Smooth muscle cell of the brain vasculature (primary cell): ENCODE measurements around the gene ALKBH6.
A peak's percentile ranks its signal among the peaks of the same experiment; 100 is the strongest.
"Not testable (repeated sequence)": the region's sequence is repeated elsewhere in the genome, so short reads cannot be mapped to it uniquely, and the experiment has no call there.

Experiments used
- DNase-seq: peaks from one replicate; pipeline ENCODE4 v3.0.0-alpha.2; 2012; ENCODE audit warnings: low read depth, low spot score

ALKBH6 gene

DNA sequence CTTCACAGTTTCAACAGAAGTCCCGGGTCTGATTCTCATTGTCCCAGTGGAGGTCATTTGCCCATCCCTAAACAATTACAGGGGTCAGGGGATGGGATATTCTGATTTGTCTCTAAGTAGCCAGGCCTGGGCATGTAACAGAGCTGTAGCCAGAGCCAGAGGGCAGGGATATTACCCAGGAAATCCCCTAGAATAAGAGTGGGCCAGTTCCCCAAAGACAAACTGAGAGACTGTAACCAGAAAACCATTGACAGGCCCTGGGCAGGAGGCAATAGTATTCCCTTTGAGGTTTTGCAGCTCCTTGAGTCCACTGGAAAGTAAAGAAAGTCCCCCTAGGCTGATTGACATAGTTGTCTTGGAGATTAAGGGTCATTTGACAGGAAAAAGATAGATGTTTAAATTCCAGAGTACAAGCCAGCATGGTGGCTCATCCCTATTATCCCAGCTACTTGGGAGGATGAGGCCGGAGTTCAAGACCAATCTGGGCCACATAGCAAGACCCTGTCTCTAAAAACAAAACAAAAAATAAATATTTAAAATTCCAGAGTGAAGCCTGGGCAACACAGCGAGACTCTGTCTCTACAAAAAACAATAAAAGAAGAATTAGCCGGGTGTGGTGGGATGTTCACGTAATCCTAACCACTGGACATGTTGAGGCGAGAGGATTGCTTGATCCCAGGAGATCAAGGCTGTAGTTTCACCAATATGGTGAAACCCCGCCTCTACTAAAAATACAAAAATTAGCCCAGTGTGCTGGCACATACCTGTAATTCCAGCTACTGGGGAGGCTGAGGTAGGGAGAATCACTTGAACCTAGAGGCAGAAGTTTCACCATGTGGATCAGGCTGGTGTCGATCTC is 20.9 kb downstream of the ALKBH6 start:
- DNase-seq = no peak

GRCh38 chr19:35991731-35992450 is 22.1 kb downstream of the ALKBH6 start:
- no peak for DNase-seq

- no peak for DNase-seq
Measured at GRCh38 chr19:35990771-35991730, 23.0 kb downstream of the ALKBH6 start.

DNA sequence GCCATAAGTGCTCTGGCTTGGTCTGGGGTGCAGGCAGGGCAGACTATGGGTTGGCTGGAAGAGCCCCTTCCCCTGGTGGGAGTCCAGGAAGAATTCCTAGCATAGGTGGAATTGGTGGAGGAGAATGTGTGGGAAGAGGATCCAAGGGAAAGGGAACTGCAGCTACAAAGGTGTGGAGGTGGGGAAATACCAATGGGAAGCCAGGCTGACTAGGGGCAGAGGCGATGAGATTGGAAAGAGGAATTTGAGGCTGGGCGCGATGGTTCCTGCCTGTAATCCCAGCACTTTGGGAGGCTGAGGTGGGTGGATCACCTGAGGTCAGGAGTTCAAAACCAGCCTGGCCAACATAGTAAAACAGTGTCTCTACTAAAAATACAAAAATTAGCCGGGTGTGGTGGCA is 23.9 kb downstream of the ALKBH6 start:
- no peak for DNase-seq

- no peak for DNase-seq
Measured at GRCh38 chr19:35988824-35989223, 25.2 kb downstream of the ALKBH6 start.

GRCh38 chr19:35987571-35987896 is 26.5 kb downstream of the ALKBH6 start:
- no peak for DNase-seq

DNA sequence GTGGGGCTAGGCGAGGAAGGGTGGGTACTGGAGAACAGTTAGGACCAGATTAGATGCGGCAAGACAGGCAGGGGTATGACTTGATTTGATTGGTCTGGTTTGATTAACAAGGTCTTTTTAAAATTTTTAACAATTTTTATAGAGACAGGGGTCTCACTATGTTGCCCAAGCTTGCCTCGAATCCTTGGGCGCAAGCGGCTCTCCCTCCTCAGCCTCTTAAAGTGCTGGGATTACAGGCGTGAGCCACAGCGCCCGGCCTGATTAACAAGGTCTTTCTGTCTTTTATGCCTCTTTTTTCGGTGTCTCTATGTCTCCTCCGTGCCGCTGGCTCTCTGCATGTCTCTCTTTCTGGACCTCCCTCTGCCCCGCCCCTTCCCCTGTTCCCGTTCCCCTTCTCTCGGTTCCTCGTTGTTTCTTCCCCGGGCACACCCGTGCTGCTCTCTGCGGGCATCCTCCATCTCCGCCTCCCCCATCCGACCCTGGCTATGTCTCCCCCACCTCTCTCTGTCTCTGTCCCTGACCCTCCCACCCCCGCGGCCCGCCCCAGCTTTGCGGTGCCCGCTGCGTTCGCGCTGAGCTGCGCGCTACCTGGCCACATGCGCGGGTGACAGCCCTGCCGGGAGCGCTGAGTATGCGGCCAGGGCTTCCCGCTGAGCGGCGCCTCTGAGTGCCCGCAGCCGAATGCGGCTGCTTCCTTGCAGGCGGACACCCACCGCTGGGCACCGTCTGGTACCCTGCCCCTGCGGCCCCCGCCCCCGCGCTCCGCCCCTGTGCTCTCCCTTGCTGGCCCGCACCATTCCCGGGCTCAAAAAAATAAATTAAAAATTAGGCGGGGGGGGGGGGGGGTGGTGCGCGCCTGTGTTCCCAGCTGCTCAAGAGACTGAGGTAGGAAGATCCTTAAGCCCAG is 27.1 kb downstream of the ALKBH6 start:
- no peak for DNase-seq

DNA sequence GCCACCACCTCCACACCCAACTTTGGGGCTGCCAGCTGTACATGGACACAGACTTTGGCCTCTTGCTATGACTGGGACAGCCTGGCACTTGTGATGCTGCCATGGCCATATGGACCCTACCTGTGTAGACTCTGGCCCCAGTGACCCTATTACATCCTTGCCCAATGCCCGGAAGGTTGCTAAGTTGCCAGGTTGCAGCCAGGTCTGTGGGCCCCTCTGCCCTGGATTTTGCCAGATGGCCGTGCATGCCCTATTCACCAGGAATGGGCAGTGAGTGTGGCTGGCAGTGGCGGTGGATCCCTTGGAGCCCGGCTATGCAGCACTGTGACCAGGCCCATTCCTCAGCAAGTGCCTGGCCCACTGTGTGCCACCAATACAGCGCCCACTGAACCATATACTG is 27.9 kb downstream of the ALKBH6 start:
- no peak for DNase-seq

DNA sequence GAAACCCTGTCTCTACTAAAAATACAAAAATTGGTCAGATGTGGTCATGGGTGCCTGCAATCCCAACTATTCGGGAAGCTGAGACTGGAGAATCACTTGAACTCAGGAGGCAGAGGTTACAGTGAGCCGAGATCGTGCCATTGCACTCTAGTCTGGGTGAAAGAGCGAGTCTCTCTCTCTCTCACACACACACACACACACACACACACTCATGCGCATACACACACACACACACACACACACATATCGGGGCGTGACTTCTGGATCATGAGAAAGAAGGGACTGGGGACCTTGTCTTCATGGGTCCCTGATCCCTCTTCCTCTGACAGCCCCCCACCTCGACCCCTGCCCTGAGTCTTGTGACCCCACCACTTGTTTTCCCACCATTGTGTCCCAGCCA is 30.8 kb downstream of the ALKBH6 start:
- DNase-seq = no peak

- not testable (repeated sequence) for DNase-seq
Measured at GRCh38 chr19:35980997-35981396, 33.0 kb downstream of the ALKBH6 start.

- DNase-seq = no peak
Measured at GRCh38 chr19:35978832-35979365, 35.1 kb downstream of the ALKBH6 start.

GRCh38 chr19:35978271-35978670 is 35.7 kb downstream of the ALKBH6 start:
- no peak for DNase-seq

DNA sequence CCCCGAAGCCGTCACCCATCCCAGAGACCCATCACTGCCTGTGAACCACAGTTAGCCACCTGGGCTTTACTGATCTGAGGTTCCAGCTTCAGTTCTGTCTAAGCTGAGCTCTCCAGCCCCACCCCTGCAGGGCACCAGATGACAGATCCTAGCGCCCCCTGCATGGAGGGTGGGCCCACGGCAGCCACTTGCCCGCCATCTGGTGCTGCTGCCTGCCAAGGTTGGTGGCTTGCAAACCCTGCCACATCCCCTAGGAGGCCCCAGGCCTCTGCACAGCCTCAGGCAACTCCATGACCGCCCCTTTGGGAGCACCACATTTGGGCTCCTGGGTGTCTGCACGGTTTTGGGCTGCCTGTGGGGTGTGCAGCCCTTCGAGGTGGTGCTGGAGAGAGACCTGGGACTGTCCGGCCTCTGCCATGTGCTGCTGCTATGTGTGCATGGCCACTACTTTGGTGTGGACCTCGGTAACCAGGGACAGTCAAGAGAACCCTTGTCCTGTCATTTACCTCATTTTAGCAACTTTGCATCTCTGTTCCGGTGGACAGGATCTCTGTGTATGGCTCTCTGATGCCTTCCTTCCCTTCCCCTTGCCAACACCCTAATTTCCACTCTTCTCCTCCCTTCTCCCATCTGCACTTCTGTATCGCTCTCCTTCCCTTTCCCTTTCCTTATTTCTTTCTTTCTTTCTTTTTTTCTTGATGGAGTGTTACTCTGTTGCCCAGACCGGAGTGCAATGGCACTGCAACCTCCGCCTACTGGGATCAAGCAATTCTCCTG is 36.4 kb downstream of the ALKBH6 start:
- DNase-seq = no peak

- no peak for DNase-seq
Measured at GRCh38 chr19:35975608-35976214, 38.3 kb downstream of the ALKBH6 start.

DNA sequence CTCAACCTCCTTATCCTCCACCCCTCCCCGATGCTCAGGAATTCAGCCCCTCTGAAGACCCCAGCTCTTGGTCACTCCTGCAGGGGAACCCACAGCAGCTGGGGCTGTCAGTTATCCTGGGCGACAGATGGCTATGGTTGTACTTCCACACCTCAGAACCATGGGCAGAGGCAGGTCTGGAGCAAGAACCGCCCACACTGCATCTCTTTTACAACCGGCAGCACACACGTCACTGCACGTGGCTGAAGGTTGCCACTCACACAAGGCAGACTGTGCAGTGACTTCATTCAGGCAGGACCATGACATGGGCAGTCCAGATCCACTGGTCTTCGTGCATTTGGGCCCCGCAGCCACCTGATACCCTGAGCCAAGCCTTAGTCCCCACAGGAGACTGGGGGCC is 40.5 kb downstream of the ALKBH6 start:
- DNase-seq = no peak

DNA sequence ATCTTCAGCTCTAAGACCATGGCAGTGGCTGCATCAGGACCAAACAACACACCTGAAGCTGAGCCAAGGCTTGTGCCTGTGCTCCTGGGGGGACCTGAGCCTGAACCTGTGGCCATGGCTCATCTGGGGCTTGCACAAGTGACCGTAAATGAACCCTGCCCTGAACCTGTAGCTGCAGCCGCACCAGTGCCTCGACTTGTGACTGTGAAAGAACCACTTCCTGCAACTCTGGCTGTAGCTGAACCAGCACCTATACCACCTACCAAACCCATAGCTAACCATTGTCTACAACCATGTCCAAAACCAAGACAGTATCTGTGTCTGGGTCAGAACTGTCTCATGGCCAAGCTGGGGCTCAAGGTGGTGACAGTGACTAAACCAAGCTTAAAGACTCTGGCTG is 47.2 kb downstream of the ALKBH6 start:
- no peak for DNase-seq

- peak; percentile 32 for DNase-seq
Measured at GRCh38 chr19:35963514-35963913, 50.5 kb downstream of the ALKBH6 start.

- no peak for DNase-seq
Measured at GRCh38 chr19:35960432-35960972, 53.5 kb downstream of the ALKBH6 start.

DNA sequence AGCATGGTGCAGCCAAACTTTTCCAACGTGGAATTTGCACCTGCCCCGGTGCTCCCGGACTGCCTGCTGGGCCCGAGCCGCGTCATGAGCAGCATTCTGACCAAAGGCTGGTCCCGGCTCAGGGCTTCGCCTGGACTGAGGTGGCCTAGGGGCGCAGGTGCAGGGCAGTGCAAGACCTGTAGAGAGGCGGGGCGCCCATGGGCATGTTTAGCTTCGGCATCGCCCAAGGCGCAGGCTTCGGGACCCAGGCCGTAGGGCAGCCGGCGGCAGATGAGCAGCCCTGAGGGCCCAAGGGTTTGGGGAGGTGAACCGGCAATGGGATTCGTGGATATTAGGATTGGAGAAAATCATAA is 54.1 kb downstream of the ALKBH6 start:
- DNase-seq = no peak
